HG02588 (cell line): ENCODE measurements around the gene RPL18A.
"Not testable (repeated sequence)": the region's sequence is repeated elsewhere in the genome, so short reads cannot be mapped to it uniquely, and the experiment has no call there.

ENCODE experiments used
- ATAC-seq: cut with Tn5 transposase; IDR thresholded peaks from one replicate; pipeline ENCODE4 v1.9.1; 2021; ENCODE audit warnings: mild to moderate bottlenecking, moderate library complexity; ENCODE audit not compliant: unreplicated experiment

RPL18A gene

GRCh38 chr19:17866312-17866963 lies 6.7 kb downstream of the RPL18A start:
- ATAC-seq: no peak

GRCh38 chr19:17866964-17867486 lies 7.3 kb downstream of the RPL18A start:
- ATAC-seq: no peak

GRCh38 chr19:17868669-17869068 lies 9.0 kb downstream of the RPL18A start:
- ATAC-seq: no peak

GRCh38 chr19:17869114-17869608 lies 9.5 kb downstream of the RPL18A start:
- no peak for ATAC-seq

GRCh38 chr19:17871032-17871877 lies 11.5 kb downstream of the RPL18A start:
- ATAC-seq: no peak

GRCh38 chr19:17871878-17872250 lies 12.2 kb downstream of the RPL18A start, which contains the start of gene SLC5A5:
Gene SLC5A5 (plus strand): TSS chr19:17871945. CDS start chr19:17872320, 375 bp downstream.
- ATAC-seq: no peak

- no peak for ATAC-seq
Measured at GRCh38 chr19:17872251-17873001, 12.7 kb downstream of the RPL18A start.

GRCh38 chr19:17873786-17874757 lies 14.4 kb downstream of the RPL18A start:
- ATAC-seq: no peak

- ATAC-seq: no peak
Measured at GRCh38 chr19:17874758-17875135, 15.0 kb downstream of the RPL18A start.

GRCh38 chr19:17877696-17878095 lies 18.0 kb downstream of the RPL18A start:
- no peak for ATAC-seq

GRCh38 chr19:17879466-17879865 lies 19.8 kb downstream of the RPL18A start:
- no peak for ATAC-seq

- no peak for ATAC-seq
Measured at GRCh38 chr19:17881701-17882100, 22.0 kb downstream of the RPL18A start.

- ATAC-seq: no peak
Measured at GRCh38 chr19:17883627-17884410, 24.1 kb downstream of the RPL18A start.

GRCh38 chr19:17886515-17886914 lies 26.8 kb downstream of the RPL18A start:
- ATAC-seq: no peak

GRCh38 chr19:17887221-17887620 lies 27.5 kb downstream of the RPL18A start:
- ATAC-seq: not testable (repeated sequence)

- ATAC-seq: no peak
Measured at GRCh38 chr19:17888260-17888659, 28.6 kb downstream of the RPL18A start.

GRCh38 chr19:17889609-17890214 lies 30.0 kb downstream of the RPL18A start:
- no peak for ATAC-seq

GRCh38 chr19:17893766-17894165 lies 34.1 kb downstream of the RPL18A start:
- ATAC-seq: no peak

- no peak for ATAC-seq
Measured at GRCh38 chr19:17902701-17903100, 43.0 kb downstream of the RPL18A start.
